ENCODE data around the gene NADK2.
"Not testable (repeated sequence)": the region's sequence is repeated elsewhere in the genome, so short reads cannot be mapped to it uniquely, and the experiment has no call there.

Gene NADK2

DNA sequence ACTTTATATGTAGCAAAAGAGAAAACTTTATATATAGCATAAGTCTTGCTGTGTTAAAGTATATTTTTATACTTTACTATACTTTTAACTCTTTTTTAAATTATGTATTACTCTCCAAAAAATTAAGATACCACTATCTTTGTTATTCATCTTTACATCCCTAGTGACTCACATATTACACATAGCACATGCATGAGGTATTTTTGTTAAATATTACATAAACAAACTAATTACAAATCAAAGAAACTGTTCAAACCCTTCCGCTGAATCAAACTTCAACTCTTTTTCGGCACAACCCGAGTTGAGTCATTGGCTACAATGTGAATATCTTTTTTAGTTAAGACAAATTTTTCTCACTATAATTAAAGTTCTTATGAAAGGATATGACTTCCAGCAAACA lies 32.1 kb downstream of the NADK2 start:
- DNase-seq (ENCODE audit: low read depth in 2 of 3, low spot score in 1 of 3): no peak

DNA sequence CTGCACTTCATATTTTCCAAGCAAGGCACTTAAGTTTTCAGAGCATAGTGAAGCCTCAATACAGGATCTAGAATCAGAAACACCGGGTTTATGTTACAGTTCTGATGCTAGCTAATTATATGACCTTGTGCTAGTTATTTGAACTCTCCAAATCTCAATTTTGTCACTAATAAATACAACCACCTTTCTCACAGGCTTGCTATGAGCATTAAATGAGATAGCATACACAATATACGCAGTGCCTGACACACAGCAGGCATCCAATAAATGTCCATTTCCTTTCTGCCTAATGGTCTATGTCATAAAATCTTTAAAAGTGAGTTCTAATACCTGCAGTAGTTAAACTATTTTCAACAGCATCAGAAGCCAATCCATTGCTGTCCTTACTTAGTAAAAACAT lies 32.9 kb downstream of the NADK2 start:
- DNase-seq (ENCODE audit: low read depth in 2 of 3, low spot score in 1 of 3): no peak

DNA sequence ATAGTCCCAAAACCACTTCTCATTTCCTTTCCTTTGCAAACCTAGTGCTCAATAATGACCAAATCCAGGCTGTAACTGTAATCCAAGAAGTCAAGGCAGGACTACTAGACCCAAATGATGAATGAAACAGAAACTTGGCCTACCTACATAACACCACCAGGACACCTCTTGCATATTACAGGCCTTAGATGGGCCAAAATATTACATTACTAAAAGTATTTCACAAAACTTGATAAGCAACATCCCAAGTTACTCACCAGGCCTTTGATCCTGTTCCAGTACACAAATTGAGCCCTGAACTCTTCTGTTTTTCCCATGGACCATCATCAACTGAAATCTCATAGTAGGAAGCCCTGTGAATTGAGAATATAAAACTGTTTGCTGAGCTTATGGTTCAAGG lies 34.8 kb downstream of the NADK2 start:
- no peak for DNase-seq (ENCODE audit: low read depth in 2 of 3, low spot score in 1 of 3)

DNA sequence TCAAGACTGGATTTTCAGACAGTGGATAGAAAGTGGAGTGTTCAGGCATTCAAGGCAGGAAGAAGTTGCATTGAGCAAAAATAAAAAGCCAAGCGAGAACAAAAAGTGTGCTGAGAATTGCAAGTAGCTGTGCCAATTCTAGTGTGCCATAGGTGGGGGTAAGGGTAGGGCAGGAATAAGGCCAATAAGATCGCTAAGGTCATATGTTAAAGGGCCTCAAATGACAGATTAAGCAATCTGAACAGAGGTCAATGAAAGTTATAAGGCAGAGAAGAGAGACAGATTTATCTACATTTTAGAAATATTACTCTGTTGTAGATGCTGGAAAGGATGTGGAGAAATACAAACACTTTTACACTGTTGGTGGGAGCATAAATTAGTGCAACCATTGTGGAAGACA lies 36.4 kb downstream of the NADK2 start:
- no peak for DNase-seq (ENCODE audit: low read depth in 2 of 3, low spot score in 1 of 3)

DNA sequence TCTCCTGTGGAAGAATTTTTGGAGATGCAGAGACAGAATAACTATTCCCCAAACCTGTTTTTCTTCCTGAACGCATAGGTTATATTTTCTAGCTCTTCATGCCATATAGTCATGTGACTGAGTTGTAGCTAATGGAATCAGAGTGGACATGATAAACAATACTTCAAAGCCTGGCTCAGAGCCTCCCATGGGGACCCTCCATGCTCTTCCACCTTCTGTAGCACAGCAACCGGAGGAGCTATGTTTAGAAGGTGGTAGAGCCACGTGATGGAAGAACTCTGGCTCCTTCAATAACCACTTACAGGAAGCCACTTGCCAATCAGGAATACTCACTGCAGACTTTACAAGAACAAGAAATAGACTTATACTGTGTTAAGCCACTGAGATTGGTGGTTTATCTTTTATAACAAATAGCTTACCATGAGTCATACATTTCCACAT lies 39.2 kb downstream of the NADK2 start:
- no peak for DNase-seq (ENCODE audit: low read depth in 2 of 3, low spot score in 1 of 3)

DNA sequence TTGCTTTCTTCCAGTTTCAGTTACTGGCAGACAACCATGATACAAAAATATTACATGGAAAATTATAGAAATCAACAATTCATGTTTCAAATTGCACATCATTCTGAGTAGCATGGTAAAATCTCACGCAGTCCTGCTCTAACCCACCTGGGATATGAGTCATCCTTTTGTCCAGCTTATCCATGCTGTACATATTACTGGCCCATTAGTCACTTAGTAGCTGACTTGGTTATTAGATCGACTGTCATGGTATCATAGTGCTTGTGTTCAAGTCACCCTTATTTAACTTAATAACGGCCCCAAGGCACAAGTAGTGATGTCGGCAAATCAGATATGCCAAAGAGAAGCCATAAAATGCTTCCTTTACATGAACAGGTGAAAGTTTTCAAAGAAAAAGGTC lies 41.2 kb downstream of the NADK2 start:
- no peak for DNase-seq (ENCODE audit: low read depth in 2 of 3, low spot score in 1 of 3)

DNA sequence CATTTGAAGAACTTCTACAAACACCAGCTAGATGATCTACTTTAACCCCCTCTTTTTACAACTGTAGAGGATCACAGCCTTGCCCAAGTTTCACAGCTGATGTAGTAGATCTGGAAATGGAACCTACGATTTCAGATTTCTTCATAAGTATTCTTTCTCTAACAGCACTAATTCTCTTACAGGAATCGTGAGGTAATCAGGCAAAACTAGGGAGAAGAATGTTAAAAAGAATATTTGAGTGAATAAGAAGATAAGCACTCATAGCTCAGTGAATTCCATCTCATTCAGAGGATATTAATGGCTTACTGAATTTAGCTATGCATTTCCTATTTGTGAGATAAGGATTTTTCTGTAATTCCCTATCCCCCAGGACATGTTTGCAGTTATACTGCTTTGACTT lies 42.1 kb downstream of the NADK2 start:
- no peak for DNase-seq (ENCODE audit: low read depth in 2 of 3, low spot score in 1 of 3)

DNA sequence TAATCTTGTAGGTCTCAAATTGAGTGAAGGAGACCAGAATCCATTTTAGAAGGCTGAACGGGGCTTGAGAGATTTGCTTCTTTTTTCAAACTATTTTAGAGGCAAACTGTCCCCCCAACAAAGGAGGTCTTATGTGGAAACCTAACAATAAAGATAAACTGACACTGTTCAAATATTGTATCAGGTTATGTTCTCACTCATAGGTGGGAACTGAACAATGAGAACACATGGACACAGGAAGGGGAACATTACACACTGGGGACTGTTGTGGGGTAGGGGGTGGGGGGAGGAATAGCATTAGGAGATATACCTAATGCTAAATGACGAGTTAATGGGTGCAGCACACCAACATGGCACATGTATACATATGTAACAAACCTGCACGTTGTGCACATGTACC lies 42.9 kb downstream of the NADK2 start:
- DNase-seq (ENCODE audit: low read depth in 2 of 3, low spot score in 1 of 3): not testable (repeated sequence)

DNA sequence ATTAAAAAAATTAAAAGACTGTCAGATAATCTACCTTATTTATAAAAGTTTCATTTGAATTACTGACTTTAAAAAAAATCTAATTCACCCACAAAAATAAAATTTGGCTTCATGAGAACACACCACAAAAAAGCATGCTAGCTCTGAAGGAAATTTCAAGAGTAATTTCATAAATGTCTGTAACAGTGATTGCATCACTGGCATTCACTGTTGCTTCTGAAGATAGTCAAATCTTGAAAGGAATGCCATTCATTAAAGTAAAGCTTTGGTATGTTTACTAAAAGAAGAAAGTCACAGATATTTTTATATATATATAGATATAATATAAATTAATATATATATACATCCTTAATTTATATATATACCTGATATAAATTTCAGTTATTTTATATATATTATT lies 43.4 kb downstream of the NADK2 start:
- DNase-seq (ENCODE audit: low read depth in 2 of 3, low spot score in 1 of 3): no peak

DNA sequence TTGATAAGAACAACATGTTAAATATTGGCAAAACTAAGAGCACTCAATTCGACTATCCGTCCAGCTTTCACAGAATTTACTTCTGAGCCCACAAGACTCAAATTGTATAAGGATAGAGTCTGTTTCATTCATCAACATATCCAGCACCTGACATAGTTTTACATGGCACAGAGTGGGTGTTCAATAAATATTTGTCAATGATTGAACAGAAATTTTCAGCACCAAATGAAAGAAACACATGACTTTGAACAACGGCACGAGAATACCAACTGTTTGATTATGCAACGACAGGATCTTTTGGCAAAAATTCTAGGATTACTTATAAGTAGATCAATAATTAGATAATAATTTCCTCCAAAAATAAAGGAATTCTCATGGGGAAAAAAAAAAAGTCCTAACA lies 48.0 kb downstream of the NADK2 start:
- DNase-seq (ENCODE audit: low read depth in 2 of 3, low spot score in 1 of 3): no peak

DNA sequence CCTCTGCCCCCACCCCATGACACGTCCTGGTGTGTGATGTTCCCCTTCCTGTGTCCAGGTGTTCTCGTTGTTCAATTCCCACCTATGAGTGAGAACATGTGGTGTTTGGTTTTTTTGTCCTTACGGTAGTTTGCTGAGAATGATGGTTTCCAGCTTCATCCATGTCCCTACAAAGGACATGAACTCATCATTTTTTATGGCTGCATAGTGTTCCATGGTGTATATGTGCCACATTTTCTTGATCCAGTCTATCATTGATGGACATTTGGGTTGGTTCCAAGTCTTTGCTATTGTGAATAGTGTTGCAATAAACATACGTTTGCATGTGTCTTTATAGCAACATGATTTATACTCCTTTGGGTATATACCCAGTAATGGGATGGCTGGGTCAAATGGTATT lies 57.3 kb downstream of the NADK2 start:
- DNase-seq (ENCODE audit: low read depth in 2 of 3, low spot score in 1 of 3): not testable (repeated sequence)

DNA sequence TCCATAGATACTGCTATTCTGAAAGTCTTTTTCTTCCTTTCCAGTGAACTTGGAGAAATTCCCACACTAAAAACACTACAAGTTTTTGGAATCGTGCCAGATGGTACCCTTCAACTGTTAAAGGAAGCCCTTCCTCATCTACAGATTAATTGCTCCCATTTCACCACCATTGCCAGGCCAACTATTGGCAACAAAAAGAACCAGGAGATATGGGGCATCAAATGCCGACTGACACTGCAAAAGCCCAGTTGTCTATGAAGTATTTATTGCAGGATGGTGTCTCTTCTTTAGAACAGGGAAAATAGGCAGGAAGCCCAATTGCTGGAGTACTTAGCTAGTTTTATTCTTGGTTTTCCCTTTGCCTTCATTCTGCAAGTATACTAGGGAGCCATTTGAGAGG lies 60.0 kb downstream of the NADK2 start:
- no peak for DNase-seq (ENCODE audit: low read depth in 2 of 3, low spot score in 1 of 3)

DNA sequence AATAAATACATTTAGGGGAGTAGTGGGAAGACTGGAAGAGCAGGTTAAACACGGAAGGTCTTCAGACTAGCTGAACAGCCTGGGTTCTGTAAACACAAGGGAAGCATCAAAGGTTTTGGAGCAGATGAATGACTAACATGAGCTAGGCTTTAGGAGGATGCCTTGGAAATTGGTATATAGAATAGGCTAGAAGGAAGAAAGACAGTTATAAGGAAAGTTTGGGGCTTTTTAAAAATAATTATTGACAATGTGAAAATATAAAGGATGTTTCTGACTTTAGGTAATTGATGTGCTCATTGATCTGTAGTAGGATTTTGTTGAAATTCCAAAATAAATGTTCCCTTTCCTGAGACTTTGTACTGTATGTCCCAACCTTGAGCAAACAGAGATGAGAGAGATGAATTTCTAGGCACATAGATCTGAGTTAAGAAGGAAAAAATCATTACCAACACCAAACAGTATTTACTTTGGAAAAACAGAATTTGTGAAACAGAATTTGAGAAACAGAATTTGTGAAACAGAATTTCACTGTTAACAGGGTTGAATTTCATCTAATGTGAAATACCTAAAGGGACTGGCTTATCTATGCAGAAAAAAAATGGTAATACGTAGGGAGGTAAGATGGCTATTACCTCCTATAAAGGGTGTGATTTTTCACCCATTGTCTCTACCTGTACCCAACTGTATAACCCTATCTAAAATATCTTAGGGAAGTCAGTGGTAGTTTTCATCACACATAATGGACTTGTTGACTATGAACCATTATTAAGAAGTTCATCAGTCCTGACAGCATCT lies 61.0 kb downstream of the NADK2 start:
- no peak for DNase-seq (ENCODE audit: low read depth in 2 of 3, low spot score in 1 of 3)

DNA sequence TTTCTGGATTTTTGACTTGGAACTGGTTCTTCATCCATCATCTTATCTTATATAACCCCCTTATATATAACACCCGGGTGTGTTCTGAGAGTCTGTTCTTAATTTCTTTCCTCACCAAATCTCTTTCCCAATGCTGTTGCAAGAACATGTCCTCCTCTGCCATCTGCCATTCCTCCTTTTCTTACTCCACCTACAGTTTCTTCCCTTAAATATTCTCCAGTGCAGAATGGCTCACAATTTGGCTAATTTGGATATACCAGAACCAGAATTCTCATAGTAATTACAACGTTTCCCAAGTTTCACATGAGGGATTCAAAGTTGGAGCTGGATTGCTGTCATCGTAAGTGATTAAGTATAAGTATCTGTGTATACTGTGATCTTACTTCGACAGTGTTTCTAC lies 61.8 kb downstream of the NADK2 start:
- DNase-seq (ENCODE audit: low read depth in 2 of 3, low spot score in 1 of 3): no peak

DNA sequence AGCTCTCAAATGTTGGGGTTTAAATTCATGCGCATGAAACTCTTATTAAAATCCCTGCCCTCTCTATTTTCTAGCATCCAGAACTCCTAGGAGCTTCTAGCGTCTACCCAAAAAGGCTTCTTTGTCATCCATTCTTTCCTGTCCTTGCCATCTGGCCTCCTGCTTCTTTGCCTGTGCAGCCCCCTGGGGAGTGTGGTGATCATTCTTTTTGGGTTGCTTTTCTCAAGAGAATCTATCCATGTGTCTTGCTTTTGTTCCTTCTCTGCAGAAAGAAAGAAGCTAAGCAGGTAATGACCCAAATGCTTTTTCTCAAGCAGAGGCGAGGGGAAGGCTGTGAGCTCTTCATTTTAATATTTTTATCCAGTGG lies 63.2 kb downstream of the NADK2 start:
- DNase-seq (ENCODE audit: low read depth in 2 of 3, low spot score in 1 of 3): no peak

DNA sequence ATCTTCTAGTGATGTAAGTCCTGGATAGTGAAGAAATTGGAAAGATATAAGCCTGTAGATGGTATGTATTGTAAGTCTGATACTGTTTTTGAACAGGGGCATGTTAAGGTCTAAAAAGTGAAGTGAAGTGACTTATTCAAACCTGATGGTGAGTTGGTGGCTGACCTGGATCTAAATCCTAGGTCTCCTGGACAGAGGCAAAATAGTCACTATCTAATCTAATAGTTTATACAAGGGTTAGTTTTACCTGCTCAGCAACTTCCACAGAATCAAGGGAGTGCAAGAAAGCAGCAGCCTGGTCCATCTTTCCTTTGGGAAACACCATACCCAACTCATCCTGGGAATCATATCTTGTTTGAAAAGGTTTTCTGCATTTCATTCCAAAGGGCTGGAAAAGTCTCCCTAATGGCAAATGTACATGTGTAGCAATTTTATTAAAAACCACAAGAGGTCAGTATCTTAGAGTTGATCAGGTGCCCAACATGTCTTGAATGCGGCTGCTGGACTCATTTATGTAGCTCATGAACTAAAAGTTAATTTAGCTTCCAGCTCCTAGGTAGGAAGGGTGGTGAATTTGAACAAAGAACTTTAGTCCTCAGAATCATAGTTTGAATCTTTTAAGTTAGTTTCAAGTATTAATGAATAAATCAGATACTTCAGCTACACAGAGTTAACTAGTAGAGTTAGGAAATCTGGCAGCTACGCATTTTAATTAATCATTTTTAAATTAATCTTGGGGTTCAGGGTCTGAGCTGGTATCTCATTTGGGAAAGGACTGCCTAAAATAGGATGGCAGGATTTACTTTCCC lies 63.8 kb downstream of the NADK2 start:
- no peak for DNase-seq (ENCODE audit: low read depth in 2 of 3, low spot score in 1 of 3)

DNA sequence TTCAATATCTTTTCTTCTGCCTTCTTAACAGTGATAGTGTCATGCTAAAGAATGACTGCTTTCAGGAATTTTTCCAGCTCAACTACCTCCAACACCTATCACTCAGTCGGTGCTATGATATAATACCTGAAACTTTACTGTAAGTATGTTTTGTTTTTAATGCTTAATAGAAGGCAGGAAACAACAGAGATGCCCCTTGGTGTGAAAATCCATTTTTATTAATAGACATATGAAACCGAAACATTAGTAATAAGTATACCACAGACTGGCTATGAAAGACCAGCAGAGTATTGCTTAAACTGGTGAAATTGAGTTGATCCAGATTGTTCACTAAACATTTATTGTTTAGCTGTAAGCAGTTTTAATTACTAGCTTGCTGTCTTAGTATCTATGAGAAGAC lies 64.6 kb downstream of the NADK2 start:
- DNase-seq (ENCODE audit: low read depth in 2 of 3, low spot score in 1 of 3): no peak

DNA sequence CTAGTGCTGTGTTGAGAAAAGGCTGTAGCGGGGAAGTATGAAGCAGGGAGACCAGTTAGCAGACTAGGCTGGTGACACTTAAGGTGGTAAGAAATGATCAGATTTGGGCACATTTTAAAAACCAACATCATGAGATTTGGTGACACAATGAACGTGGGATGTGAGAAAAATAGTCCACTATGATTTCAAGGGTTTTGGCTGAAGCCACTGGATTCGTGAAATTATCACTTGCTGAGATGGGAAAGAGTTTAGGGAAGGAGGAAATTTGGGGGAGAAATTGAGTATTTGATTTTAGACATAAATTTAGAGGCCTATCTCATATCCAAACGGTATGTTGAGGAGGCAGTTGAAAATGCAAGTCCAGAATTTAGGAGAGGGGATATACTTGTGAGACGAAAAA lies 66.7 kb downstream of the NADK2 start:
- DNase-seq (ENCODE audit: low read depth in 2 of 3, low spot score in 1 of 3): no peak

DNA sequence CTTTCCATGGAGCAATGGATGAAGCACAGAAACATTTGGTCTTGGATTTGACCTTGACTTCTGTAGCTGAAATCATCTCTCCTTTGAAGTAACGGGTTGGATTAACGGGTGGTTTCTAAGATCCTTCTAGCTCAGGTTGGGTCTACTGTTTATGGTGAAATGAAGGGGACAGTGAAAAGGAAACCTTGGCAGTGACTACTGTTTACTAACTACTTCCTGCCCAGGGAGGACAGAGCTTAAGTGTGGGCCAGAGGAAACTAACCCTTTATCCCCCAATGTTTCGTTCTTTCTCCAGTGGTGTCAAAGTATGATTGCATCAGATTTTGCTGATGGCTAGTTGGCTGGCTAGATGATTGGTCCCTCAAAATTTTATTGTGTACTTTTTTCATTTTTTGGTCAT lies 67.6 kb downstream of the NADK2 start:
- DNase-seq (ENCODE audit: low read depth in 2 of 3, low spot score in 1 of 3): no peak

DNA sequence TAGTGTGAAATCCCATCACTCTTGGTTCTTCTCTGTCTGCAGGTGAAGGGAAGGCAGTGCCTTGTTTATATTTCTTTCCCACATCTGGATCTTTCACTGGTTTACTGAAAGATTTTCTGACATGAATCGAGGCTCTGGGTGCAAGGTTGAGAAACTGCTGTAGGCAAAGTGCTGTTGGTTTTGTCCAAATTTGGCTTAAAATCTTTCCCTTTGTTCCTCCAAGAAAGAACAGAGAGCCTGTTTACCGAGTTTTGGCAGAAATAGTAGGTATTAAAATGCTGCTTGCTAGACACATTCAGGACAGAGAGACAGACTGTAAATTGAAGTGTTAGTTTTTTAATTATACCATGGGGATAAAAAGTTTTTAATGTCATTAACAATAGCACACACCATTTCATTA lies 68.3 kb downstream of the NADK2 start:
- no peak for DNase-seq (ENCODE audit: low read depth in 2 of 3, low spot score in 1 of 3)

DNA sequence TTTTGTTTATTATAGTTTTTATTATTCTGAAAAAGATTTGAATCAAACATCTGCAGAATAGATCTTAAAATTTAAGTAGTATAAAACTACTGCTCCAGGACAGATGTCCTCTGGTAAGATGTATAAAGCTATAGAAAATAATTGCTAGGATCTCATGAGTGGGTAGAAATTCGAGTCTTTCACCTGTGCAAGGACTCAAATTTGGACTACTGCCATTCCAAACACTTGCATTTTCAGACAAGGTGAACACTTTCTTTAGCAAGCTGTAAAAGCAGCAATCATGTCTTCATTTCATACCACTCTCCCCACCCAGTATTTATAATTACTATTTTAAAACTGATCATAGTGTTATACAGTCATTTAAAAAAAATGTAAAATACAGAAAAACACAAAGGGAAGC lies 69.1 kb downstream of the NADK2 start:
- no peak for DNase-seq (ENCODE audit: low read depth in 2 of 3, low spot score in 1 of 3)

DNA sequence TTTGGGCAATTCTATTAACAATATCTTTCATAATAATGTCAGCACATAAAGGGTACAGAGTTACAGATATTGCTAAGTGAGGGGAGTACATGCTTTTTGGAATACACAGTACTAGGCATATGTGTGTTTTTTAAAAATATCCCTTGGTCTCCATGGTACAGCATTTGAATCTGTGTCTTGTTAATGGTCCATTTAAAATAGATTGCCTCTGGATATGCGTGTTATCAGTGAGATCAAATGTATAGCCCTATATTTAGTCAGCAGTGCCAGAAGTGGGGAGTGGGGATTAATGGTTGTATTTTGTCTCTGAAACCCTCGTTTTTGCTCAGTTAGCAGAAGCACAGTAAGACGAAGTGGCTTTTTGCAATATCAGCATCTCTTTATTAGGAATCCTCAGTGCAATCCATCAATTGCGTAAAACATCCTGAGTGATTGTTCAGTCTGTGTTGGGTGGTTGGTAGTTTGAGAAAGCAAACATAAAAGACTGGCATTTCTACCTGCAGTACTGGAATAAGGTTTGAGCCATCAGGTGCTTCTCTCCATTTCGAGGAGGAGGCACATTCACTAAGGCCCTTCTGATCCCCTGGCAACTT lies 70.8 kb downstream of the NADK2 start:
- DNase-seq (ENCODE audit: low read depth in 2 of 3, low spot score in 1 of 3): no peak
